OCI-LY7 (cell line): ENCODE data around the gene TRAF3. TPM values are rescaled to one million over a fixed set of nuclear protein-coding genes. Genes with fewer than 3 reads are reported as not detected.

ENCODE experiments used
- BruUV-seq: library from RNA; stranded (reverse); fragments of 400-500 nt; replicated peaks from 2 replicates; lab custom pipeline; 2021; lab: Mats Ljungman, UMichigan
- CTCF ChIA-PET: fragments of 300-600 bp; sonication (Branson Sonifier 250); formaldehyde crosslinking; loops from one replicate; lab custom pipeline; 2022; ENCODE audit warnings: antibody characterized with exemption; ENCODE audit not compliant: unreplicated experiment; lab: Charles Lee
- POLR2A ChIA-PET: fragments of 300-600 bp; sonication (Branson Sonifier 250); formaldehyde crosslinking; loops from one replicate; lab custom pipeline; 2022; ENCODE audit warnings: antibody characterized with exemption; lab: Charles Lee
- DNase-seq: peaks from one replicate; pipeline ENCODE4 v3.0.0-alpha.2; 2015; ENCODE audit warnings: low spot score
- H2AFZ ChIP-seq: fragments of 200-600 bp; sonication (generic), shearing (Covaris generic); 2 replicates; pipeline ENCODE4 v1.6.1; 2014; ENCODE audit warnings: mild to moderate bottlenecking, antibody characterized with exemption, low read length, moderate library complexity
- H3K27ac ChIP-seq: fragments of 200-600 bp; sonication (generic); 2 replicates; pipeline ENCODE4 v1.5.1; 2014; ENCODE audit warnings: mixed run types, low read depth, mild to moderate bottlenecking, moderate library complexity, low read length, inconsistent platforms; ENCODE audit not compliant: poor library complexity, severe bottlenecking
- H3K36me3 ChIP-seq: fragments of 200-600 bp; sonication (generic); 2 replicates; pipeline ENCODE4 v1.6.1; 2014; ENCODE audit warnings: mild to moderate bottlenecking, antibody characterized with exemption, low read length, moderate library complexity, mixed read lengths; ENCODE audit not compliant: insufficient read depth
- H3K4me1 ChIP-seq: fragments of 200-600 bp; sonication (generic); 2 replicates; pipeline ENCODE4 v1.5.1; 2014; ENCODE audit warnings: mild to moderate bottlenecking, low read length; ENCODE audit not compliant: insufficient read depth, poor library complexity, severe bottlenecking
- H3K4me2 ChIP-seq: fragments of 200-600 bp; sonication (generic); 2 replicates; pipeline ENCODE4 v1.6.1; 2014; ENCODE audit warnings: mild to moderate bottlenecking, low read length
- H3K4me3 ChIP-seq: fragments of 200-600 bp; sonication (generic); 2 replicates; pipeline ENCODE4 v1.5.1; 2014; ENCODE audit warnings: mild to moderate bottlenecking, low read depth, low read length; ENCODE audit not compliant: poor library complexity, severe bottlenecking
- H3K79me2 ChIP-seq: fragments of 200-600 bp; sonication (generic); 2 replicates; pipeline ENCODE4 v1.6.1; 2016; ENCODE audit warnings: low read depth, mild to moderate bottlenecking, low read length, moderate library complexity, mixed read lengths; ENCODE audit not compliant: insufficient read depth
- H3K9me2 ChIP-seq: fragments of 200-600 bp; sonication (generic); 2 replicates; pipeline ENCODE4 v1.6.1; 2016; ENCODE audit warnings: mild to moderate bottlenecking, low read length, mixed read lengths; ENCODE audit not compliant: insufficient read depth
- H3K9me3 ChIP-seq: fragments of 200-600 bp; sonication (generic); 2 replicates; pipeline ENCODE4 v1.6.1; 2014; ENCODE audit warnings: mild to moderate bottlenecking, mixed run types, low read length, mixed read lengths
- H4K20me1 ChIP-seq: fragments of 200-600 bp; sonication (generic); 2 replicates; pipeline ENCODE4 v1.6.1; 2014; ENCODE audit warnings: mild to moderate bottlenecking, antibody characterized with exemption, low read length, moderate library complexity, mixed read lengths; ENCODE audit not compliant: insufficient read depth
- CTCF ChIP-seq: fragments of 200-600 bp; sonication (generic); conservative IDR thresholded peaks from 2 replicates; pipeline ENCODE4 v1.5.1; 2014; ENCODE audit warnings: mild to moderate bottlenecking, antibody characterized with exemption, low read length, moderate library complexity, mixed read lengths
- EZH2phosphoT487 ChIP-seq: fragments of 200-600 bp; sonication (generic); IDR thresholded peaks from 2 replicates; pipeline ENCODE4 v1.6.1; 2018; ENCODE audit warnings: low read depth, borderline replicate concordance, mild to moderate bottlenecking, mixed run types, antibody characterized with exemption, low read length, moderate library complexity, mixed read lengths
- intact Hi-C: fragments of 100-400 bp; cut with micrococcal nuclease; formaldehyde crosslinking; loops from one replicate; pipeline ENCODE4 v1.10.0; 2022; ENCODE audit not compliant: unreplicated experiment
- total RNA-seq, 2 experiments: library from RNA; depleted of rRNA in 1 of 2; stranded (reverse); fragments of >200 nt in 1 of 2; shearing (Covaris generic) in 1 of 2; gene quantifications; 2 replicates each; pipeline ENCODE4 v1.2.3, GENCODE V29; 2014 to 2022

Gene TRAF3
- total RNA-seq, 2 experiments from 2014 or later = 0.82 to 2.9 TPM

GRCh38 chr14:102819176-102819628 lies 42.0 kb downstream of the TRAF3 start:
- Histone ChIP-seq H3K9me2 (no peaks in the 10 kb centered on the region), H3K4me1 (no peaks in the 10 kb centered on the region), H3K4me3 (no peak overlapping the region), H3K79me2 (no peaks in the 10 kb centered on the region), H4K20me1 (peaks cover 4% of the 10 kb centered on the region; the same call in 1 of the 2 replicates), H3K27ac (no peak overlapping the region), H2AFZ (no peak overlapping the region), H3K36me3 (no peaks in the 10 kb centered on the region), H3K9me3 (no peaks in the 10 kb centered on the region), H3K4me2 (peak overlapping the region; percentile 18; the same call in 1 of the 2 replicates)
- no peak for DNase-seq
- ChIA-PET POLR2A (no interaction called here), CTCF (no interaction called here)
- TF ChIP-seq EZH2phosphoT487 = no peak
- no peak for TF ChIP-seq CTCF
- BruUV-seq = no TSS peak
- intact Hi-C loops = no loop called here

- Histone ChIP-seq H3K4me1 (no peaks in the 10 kb centered on the region), H3K27ac (no peak overlapping the region), H3K79me2 (no peaks in the 10 kb centered on the region), H3K4me2 (no peak overlapping the region; the same call in 1 of the 2 replicates), H3K9me2 (no peaks in the 10 kb centered on the region), H2AFZ (no peak overlapping the region), H3K4me3 (no peak overlapping the region), H3K9me3 (no peaks in the 10 kb centered on the region), H4K20me1 (peaks cover 4% of the 10 kb centered on the region; the same call in 1 of the 2 replicates), H3K36me3 (no peaks in the 10 kb centered on the region)
- CTCF ChIA-PET = no interaction called here
- intact Hi-C loops = no loop called here
- no peak for DNase-seq
- no TSS peak for BruUV-seq
- POLR2A ChIA-PET = no interaction called here
- no peak for TF ChIP-seq CTCF
- TF ChIP-seq EZH2phosphoT487 = no peak
Measured at GRCh38 chr14:102819747-102820330, 42.6 kb downstream of the TRAF3 start.

- no peak overlapping the region for H3K27ac ChIP-seq
- DNase-seq = no peak
- intact Hi-C loops = no loop called here
- no peaks in the 10 kb centered on the region for H3K9me2 ChIP-seq
- H3K4me1 ChIP-seq = no peaks in the 10 kb centered on the region
- ChIA-PET CTCF (no interaction called here), POLR2A (interaction anchor here (0.6 kb wide), 1 partner anchor 35 kb away, joined by 3 read pairs; no protein-coding TSS in a partner anchor)
- no TSS peak for BruUV-seq
- H3K79me2 ChIP-seq = no peaks in the 10 kb centered on the region
- H3K4me3 ChIP-seq = no peak overlapping the region
- no peak overlapping the region for H2AFZ ChIP-seq
- H4K20me1 ChIP-seq = peaks cover 4% of the 10 kb centered on the region; the same call in 1 of the 2 replicates
- no peaks in the 10 kb centered on the region for H3K9me3 ChIP-seq
- no peak overlapping the region for H3K4me2 ChIP-seq
- TF ChIP-seq CTCF (no peak), EZH2phosphoT487 (no peak)
- H3K36me3 ChIP-seq = no peaks in the 10 kb centered on the region
Measured at GRCh38 chr14:102821252-102821651, 44.0 kb downstream of the TRAF3 start.
